ENCODE results near the gene TREML4.

DNA sequence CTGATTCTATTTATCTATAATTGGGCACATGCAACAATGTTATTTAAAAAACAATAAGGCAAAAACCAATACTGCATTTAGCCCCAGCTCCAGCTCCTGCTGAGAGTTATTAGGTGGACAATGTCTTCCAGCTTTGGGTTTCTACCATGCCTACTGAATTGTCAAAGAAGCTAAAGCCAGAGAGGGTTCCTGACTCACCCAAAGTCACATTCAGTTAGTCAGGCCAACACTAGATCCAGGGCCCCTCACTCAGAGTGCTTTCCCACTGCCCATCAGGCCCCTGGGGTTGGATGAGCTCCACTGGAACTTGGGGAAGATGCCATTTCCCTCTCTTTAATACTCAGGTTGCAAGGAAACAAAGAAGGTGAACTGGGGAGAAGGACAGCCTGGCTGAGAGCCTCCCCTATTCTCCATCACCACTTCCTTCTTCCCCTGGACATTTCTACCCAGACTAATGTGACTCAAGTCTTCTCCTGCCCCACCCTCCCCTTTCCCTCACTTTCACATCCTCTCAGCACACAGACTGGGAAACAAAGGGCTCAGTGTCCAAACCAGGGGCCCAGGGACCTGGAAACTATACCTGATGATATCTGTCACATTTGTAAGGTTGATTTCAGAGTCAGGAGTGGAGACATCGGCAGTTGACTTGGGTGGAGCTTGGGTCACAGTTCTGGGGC, 52.4 kb downstream of the TREML4 start:
- TF ChIP-seq SIN3A (IDR thresholded peaks at IDR 0.05; ENCODE audit: borderline replicate concordance, insufficient read depth, low read length) (no peak), TAF1 (IDR thresholded peaks at IDR 0.05; ENCODE audit: borderline replicate concordance, insufficient read depth, low read length) (no peak)
- TF ChIP-seq, protein P1, sequence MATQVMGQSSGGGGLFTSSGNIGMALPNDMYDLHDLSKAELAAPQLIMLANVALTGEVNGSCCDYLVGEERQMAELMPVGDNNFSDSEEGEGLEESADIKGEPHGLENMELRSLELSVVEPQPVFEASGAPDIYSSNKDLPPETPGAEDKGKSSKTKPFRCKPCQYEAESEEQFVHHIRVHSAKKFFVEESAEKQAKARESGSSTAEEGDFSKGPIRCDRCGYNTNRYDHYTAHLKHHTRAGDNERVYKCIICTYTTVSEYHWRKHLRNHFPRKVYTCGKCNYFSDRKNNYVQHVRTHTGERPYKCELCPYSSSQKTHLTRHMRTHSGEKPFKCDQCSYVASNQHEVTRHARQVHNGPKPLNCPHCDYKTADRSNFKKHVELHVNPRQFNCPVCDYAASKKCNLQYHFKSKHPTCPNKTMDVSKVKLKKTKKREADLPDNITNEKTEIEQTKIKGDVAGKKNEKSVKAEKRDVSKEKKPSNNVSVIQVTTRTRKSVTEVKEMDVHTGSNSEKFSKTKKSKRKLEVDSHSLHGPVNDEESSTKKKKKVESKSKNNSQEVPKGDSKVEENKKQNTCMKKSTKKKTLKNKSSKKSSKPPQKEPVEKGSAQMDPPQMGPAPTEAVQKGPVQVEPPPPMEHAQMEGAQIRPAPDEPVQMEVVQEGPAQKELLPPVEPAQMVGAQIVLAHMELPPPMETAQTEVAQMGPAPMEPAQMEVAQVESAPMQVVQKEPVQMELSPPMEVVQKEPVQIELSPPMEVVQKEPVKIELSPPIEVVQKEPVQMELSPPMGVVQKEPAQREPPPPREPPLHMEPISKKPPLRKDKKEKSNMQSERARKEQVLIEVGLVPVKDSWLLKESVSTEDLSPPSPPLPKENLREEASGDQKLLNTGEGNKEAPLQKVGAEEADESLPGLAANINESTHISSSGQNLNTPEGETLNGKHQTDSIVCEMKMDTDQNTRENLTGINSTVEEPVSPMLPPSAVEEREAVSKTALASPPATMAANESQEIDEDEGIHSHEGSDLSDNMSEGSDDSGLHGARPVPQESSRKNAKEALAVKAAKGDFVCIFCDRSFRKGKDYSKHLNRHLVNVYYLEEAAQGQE (IDR thresholded peaks at IDR 0.05; ENCODE audit: insufficient read depth in 1 of 2, low read depth in 2 of 2, low read length in 2 of 2): no peak
